ENCODE measurements around the gene MICOS13.
"Not testable (repeated sequence)": the region's sequence is repeated elsewhere in the genome, so short reads cannot be mapped to it uniquely, and the experiment has no call there.

MICOS13 gene

DNA sequence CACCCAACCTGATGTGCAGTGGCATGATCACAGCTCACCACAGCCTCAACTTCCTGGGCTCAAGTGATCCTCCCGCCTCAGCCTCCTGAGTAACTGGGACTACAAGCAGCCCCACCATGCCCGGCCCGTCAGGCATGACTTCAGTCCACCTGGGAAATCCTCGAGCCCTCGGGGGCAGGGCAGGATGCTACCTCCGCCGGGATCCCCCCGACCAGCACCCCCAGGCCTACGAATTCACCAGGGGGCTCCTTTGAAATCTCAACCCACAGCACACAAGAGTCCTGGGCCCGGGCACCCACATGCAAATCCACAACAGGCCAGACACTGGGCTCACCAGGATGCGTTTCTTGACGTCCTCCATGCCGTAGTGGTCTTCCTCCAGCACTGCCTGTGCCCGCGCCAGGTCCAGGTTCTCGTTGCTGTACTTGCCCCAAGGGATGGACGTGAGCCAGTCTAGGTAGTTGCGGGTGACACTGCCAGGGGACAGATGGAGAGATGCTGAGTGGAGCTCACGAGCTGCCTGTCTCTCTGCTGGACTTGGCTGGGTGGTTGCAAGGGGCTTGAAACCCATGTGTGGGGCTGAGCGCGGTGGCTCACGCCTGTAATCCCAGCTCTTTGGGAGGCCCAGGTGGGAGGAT, 20.3 kb upstream of the MICOS13 start:
- DNase-seq, result no peak

DNA sequence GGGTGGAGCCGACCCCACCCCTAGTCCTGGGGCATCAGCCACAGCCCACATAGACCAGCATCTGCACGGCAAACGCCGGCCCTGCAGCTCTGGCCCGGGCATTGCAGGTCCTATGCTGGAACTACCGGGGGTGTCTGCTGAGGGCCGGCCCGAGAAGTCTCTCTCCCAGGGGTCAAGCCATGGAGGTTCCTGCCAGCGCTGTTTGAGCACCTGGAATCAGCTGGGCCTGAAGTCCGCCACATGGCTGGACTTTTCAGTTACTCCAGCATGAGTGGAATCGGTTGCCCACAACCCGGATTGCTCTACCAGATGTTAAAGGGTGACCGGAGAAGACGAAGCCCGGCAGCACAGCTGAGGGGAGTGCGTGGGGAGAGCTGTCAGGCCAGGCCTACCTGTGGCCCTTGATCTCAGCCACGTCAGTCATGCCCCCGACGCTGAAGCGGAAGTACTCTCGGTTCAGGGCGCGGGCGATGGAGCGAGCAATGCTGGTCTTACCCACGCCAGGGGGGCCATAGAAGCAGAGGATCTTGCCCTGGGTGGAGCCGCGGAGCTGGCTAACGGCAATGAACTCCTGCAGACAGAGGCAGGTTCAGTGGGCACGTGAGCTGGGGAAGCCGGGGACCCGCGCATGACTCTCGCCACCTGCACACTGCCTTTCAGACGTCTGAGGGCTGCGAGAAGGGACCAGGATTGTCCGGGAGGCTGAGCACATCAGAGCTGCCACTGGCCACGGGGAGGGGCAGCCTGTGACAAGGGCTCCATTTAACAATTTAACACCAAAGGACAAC, 18.5 kb upstream of the MICOS13 start:
- DNase-seq, result no peak

DNA sequence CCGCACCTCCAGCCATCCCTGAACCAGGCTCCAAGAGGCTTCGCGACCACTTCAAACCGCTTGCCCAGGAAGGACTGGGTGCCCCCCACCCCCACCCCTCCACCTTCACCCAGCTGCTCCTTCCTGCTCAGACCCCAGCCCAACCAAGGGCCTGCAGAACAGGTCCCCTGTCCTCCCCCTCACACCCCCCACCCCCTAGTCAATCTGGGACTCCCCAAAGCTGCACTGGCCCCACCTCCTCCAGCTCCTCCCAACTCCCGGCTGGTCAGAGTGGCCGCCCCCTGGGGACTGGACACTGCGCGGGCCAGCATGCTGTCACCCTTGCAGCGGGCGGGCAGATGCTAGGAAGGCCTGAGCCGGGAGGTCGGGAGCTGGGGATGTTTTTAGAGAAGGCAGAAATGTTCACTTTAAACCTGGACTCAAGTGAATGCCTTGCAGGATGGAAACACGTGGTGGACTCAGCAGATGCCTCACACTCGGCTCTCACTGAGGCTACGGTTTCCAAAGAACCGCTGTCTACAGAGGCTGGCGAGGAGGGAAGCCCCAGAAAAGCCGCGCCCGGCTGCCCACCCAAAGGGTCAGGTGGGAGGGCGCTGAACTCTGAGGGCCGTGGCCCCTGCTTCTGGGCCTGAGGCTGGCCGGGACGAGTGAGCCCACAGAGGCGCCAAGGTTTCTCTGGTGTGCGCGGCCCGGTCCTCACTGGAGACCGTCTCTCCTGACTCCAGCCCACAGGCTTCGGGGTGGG, 17.7 kb upstream of the MICOS13 start:
- DNase-seq, result no peak

DNA sequence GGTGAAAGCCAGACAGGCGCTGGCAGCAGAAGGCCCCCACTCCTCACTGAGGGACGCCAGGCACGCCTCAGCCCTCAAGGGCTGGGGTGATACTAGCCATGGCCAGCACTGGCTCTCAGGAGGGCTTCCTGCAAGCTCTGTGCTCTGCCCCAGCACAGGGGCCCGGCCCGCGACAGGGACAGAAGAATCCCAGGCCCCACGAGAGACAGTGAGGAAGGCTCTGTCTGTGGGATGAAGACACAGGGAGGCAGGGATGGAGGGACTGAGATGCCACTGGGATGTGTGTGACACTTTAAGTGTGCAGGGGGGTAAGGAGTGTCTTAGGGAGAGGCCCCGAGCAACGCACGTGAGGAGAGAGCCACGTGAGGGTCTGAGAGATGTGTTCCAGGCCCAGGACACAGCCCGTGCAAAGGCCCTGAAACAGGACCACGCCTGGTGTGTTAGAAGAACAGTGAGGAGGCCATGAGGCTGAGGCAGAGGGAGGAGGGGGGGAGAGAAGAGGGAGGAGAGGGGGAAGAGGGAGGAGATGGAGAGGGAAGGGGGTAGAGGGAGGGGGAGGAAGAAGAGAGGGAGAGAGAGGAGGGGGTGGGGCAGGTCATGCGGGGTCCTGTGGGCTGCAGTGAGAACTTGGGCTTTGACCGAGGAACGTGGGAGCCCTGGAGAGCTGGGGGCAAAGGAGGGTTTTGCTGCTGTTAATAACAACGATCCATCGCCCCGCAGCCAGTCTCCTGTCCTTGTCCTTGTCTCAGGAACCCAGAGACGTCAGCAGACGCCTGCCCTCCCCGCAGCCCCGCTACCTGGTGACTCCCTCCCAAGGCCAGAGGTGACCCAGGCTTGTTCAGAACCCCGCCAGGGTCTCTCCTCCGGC, 16.9 kb upstream of the MICOS13 start:
- DNase-seq, result no peak

GRCh38 chr19:5696196-5697021, 16.1 kb upstream of the MICOS13 start:
- no peak for DNase-seq

GRCh38 chr19:5695649-5696195, 15.4 kb upstream of the MICOS13 start:
- DNase-seq, result no peak

DNA sequence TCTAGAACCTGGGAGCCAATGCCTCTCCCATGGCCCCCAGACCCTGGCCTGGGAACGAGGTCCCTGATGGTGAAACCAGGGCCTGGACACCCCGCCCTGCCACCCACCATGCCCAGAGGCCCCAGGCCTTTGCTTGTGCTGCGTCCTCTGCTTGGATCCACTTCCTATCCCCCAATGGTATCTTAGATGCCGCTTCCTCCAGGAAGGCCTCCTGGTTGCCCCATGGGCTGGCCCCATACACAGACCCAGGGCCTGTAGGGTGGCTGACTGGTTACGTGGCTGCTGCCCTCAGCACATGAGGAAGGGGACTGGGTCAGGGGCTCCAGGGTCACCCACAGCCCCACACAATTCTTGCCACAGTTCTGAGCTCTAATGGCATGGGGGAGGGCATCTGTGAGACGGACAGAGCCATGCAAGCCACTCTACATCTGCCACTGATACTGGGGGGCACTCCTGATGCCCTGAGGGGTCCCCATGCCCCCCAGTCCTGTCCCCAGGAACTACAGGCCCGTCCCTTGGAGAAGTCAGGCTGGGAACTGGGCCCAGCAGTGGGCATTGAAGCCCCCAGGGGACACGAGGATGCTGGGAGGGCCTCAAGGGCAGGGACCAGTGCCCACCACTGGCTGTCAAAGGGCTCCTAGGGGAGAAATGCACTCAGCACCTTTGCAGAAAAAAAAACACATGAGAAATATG, 14.8 kb upstream of the MICOS13 start:
- no peak for DNase-seq

GRCh38 chr19:5694167-5694955, 14.0 kb upstream of the MICOS13 start:
- DNase-seq, result no peak

GRCh38 chr19:5693195-5694166, 13.2 kb upstream of the MICOS13 start:
- no peak for DNase-seq

DNA sequence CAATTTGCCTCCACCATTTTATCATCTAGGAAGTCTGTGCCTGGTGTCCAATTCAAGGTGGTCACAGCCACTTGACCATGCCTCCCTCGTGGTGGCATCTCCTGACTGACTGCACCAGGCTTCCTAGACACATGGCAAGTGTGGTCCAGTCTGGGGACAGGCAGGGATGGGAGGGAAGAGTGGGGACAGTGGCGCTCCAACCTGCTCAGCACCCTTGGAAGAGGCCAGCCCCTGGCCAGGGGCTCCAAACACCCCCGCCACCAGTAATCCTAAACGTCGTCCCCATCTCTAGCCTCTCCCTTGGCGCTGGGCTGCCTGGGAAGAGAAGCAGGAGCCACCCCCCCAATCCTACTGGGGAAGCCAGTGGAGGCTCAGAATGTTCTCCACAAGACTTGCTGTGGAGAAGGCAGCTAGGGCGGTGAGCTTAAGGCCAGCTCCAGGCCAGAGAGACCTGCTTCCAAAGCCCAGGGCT, 12.4 kb upstream of the MICOS13 start:
- DNase-seq, result no peak

DNA sequence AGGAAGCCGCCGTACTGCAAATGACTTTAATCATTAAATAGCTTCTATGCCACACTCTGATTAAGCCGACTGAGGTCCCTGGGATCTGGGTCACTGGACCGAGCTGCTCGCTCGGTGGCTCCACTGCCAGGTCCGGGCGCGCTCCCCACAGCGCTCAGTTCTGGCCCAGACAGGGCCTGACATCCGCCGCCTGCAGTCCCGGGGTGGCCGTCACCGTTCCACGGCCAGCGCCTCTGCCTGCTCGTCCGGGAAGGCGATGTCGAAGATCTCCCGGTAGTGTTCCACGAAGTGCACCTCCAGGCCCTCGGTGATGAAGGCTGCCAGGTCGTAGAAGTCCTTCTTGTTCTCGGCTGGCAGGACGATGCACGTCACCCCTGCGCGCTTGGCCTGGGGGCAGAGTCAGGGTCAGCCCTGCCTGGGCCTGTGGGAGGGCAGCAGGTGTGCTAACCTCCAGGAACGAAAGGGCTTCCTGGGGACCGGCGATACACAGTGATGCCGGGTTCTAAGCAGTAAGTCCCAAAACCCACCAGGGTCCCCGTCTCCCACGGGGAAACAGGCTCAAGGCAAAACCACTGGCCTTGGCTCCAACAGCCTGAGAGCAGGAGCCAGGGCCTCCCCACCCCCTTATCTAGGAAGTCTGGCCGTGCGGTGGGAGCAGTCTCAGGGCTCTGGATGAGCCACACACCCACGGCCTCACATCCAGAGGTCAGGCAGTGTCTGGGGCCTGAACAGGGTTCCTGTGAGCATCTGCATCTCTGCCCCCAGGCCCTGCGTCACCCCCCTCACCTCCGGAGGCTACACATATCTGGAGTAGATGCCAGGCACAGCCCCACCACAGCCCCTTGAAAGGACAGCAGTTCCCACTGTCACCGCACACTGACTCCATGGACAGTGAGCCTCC, 11.8 kb upstream of the MICOS13 start:
- DNase-seq, result peak; percentile 40

GRCh38 chr19:5690955-5691821, 10.9 kb upstream of the MICOS13 start:
- DNase-seq, result peak; percentile 73

DNA sequence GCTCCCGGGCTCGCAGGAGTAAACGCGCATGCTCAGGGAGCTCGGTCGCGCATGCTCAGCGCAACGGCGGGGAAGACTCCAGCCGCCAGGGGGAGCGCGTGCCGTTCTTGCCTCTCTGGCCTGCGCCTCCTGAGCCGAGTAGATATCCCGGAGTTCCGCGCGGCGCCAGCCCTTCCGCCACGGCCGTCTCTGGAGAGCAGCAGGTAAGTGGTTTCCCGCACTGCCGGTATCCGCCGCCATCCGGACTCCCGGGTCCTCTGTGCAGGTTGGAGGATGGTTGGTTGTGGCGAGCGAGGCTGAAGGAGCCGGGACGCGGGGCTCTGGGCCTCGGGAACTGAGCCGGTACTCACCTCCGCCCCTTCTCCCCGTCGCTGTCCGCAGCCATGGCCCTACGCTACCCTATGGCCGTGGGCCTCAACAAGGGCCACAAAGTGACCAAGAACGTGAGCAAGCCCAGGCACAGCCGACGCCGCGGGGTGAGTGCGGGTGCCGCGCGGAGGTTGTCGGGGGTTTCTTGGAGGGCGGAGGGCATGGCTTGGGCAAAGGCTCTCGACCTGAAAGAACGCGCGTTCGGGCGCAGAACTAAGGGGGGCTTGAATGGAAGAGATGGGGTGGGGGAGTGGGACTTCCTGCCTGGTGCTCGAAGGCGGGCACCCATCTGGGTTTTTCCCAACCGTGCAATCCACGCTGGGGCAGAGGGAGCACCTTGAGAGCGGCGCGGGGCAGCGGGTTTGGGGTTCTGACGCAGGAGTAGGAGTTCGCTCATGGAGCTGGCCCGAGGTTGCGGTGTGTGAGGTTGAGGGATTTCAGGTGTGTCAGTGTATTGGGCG, 10.0 kb upstream of the MICOS13 start, which contains the start of gene RPL36:
Gene RPL36, plus strand, starts transcription at position 171 of the 830 bp plus-strand sequence. Its CDS starts 213 bp downstream, at position 384.
- DNase-seq, result peak; percentile 96

GRCh38 chr19:5688262-5688881, 8.1 kb upstream of the MICOS13 start:
- not testable (repeated sequence) for DNase-seq
